WTC11 (cell line): ENCODE results near the gene MEIS2. TPM values are rescaled to one million over a fixed set of nuclear protein-coding genes. Genes with fewer than 3 reads are reported as not detected.

ENCODE experiments used
- ATAC-seq: fragments of 200-7000 bp; cut with Tn5 transposase; 2 replicates; pipeline ENCODE4 v1.10.0; 2021; ENCODE audit warnings: mild to moderate bottlenecking, moderate library complexity
- CTCF ChIA-PET: fragments of 300-600 bp; sonication (Branson Sonifier 250); formaldehyde crosslinking; loops from one replicate; lab custom pipeline; 2021; ENCODE audit warnings: antibody characterized with exemption; lab: Charles Lee
- POLR2A ChIA-PET: fragments of 350-600 bp; sonication (Branson Sonifier 250); formaldehyde crosslinking; loops from one replicate; lab custom pipeline; 2021; ENCODE audit warnings: antibody characterized with exemption; lab: Charles Lee
- DNase-seq: peaks from one replicate; pipeline ENCODE4 v3.0.0; 2021; ENCODE audit warnings: low spot score
- H3K27ac Mint-ChIP-seq: 2 replicates; pipeline ENCODE4 v1.8.0; 2021; ENCODE audit warnings: mixed read lengths
- H3K27me3 Mint-ChIP-seq: 2 replicates; pipeline ENCODE4 v1.8.0; 2021; ENCODE audit warnings: low read depth, mild to moderate bottlenecking, moderate library complexity, mixed read lengths
- H3K36me3 Mint-ChIP-seq: 2 replicates; pipeline ENCODE4 v1.8.0; 2021; ENCODE audit warnings: mixed read lengths
- H3K4me1 Mint-ChIP-seq: 2 replicates; pipeline ENCODE4 v1.8.0; 2022; ENCODE audit warnings: mixed read lengths
- H3K4me3 Mint-ChIP-seq: 2 replicates; pipeline ENCODE4 v1.8.0; 2021; ENCODE audit warnings: mild to moderate bottlenecking, moderate library complexity, mixed read lengths
- H3K9me3 Mint-ChIP-seq: 2 replicates; pipeline ENCODE4 v1.8.0; 2021; ENCODE audit warnings: mixed read lengths
- AFF4 ChIP-seq: sonication (generic); formaldehyde crosslinking; IDR thresholded peaks from 2 replicates; pipeline ENCODE4 v1.8.1; 2023; ENCODE audit warnings: mild to moderate bottlenecking, missing genetic modification reagents, borderline replicate concordance
- ATF2 ChIP-seq: sonication (generic); formaldehyde crosslinking; IDR thresholded peaks from 2 replicates; pipeline ENCODE4 v1.8.1; 2022; ENCODE audit warnings: low read depth, missing genetic modification reagents, borderline replicate concordance
- CBFB ChIP-seq: sonication (generic); formaldehyde crosslinking; IDR thresholded peaks from 2 replicates; pipeline ENCODE4 v1.8.1; 2022; ENCODE audit warnings: mild to moderate bottlenecking, low read depth, missing genetic modification reagents
- CTCF ChIP-seq: fragments of 200-600 bp; IDR thresholded peaks from 2 replicates; pipeline ENCODE4 v1.8.0; 2022; ENCODE audit warnings: antibody characterized with exemption
- EMX1 ChIP-seq: fragments of 250-450 bp; sonication (Bioruptor Pico); IDR thresholded peaks from 2 replicates; pipeline ENCODE4 v1.8.0; 2021; ENCODE audit warnings: mild to moderate bottlenecking
- GRHL2 ChIP-seq: fragments of 250-450 bp; sonication (Bioruptor Pico); IDR thresholded peaks from 2 replicates; pipeline ENCODE4 v1.8.0; 2022; ENCODE audit warnings: mild to moderate bottlenecking, moderate library complexity; ENCODE audit not compliant: insufficient replicate concordance, severe bottlenecking
- GTF2I ChIP-seq: fragments of 250-450 bp; sonication (Bioruptor Pico); conservative IDR thresholded peaks from 2 replicates; pipeline ENCODE4 v1.4.0; 2021; ENCODE audit warnings: mild to moderate bottlenecking
- JUN ChIP-seq: sonication (generic); formaldehyde crosslinking; IDR thresholded peaks from 2 replicates; pipeline ENCODE4 v1.8.0; 2023; ENCODE audit warnings: mild to moderate bottlenecking, missing genetic modification reagents
- STAT6 ChIP-seq: sonication (generic); formaldehyde crosslinking; conservative IDR thresholded peaks from 2 replicates; pipeline ENCODE4 v1.8.1; 2023; ENCODE audit warnings: mild to moderate bottlenecking, low read depth, missing genetic modification reagents, moderate library complexity
- TEAD1 ChIP-seq: sonication (generic); formaldehyde crosslinking; IDR thresholded peaks from 2 replicates; pipeline ENCODE4 v1.8.0; 2022; ENCODE audit warnings: mild to moderate bottlenecking, missing genetic modification reagents
- TEAD4 ChIP-seq: sonication (generic); formaldehyde crosslinking; IDR thresholded peaks from 2 replicates; pipeline ENCODE4 v1.8.0; 2022; ENCODE audit warnings: mild to moderate bottlenecking, missing genetic modification reagents
- USF2 ChIP-seq: sonication (generic); formaldehyde crosslinking; IDR thresholded peaks from 2 replicates; pipeline ENCODE4 v1.8.1; 2023; ENCODE audit warnings: mild to moderate bottlenecking, missing genetic modification reagents, moderate library complexity
- ZNF219 ChIP-seq: sonication (generic); formaldehyde crosslinking; IDR thresholded peaks from 2 replicates; pipeline ENCODE4 v1.8.0; 2023; ENCODE audit warnings: missing genetic modification reagents, mild to moderate bottlenecking, borderline replicate concordance
- ZNF423 ChIP-seq: fragments of 250-450 bp; sonication (Bioruptor Pico); IDR thresholded peaks from 2 replicates; pipeline ENCODE4 v2.1.2; 2022; ENCODE audit warnings: mild to moderate bottlenecking, moderate library complexity
- ZNF512 ChIP-seq: sonication (generic); formaldehyde crosslinking; IDR thresholded peaks from 2 replicates; pipeline ENCODE4 v1.8.1; 2022; ENCODE audit warnings: missing genetic modification reagents, borderline replicate concordance
- total RNA-seq: library from RNA; stranded (reverse); gene quantifications from 3 replicates; pipeline ENCODE4 v1.2.3, GENCODE V29; 2021

MEIS2 gene
- total RNA-seq, 1 experiment from 2014 or later, result 0.57 TPM

GRCh38 chr15:36940636-36941260 lies 159.6 kb downstream of the MEIS2 start:
- no peaks in the 10 kb centered on the region for H3K27me3 Mint-ChIP-seq
- CTCF ChIA-PET, result interaction anchor here (0.6 kb wide), 1 partner anchor 103 kb away, joined by 4 read pairs; no protein-coding TSS in a partner anchor

GRCh38 chr15:36940219-36940618 lies 160.1 kb downstream of the MEIS2 start:
- Mint-ChIP-seq H3K27me3 (no peaks in the 10 kb centered on the region), H3K27ac (no peak overlapping the region), H3K4me1 (peaks cover 22% of the 10 kb centered on the region), H3K4me3 (no peak overlapping the region), H3K36me3 (no peaks in the 10 kb centered on the region), H3K9me3 (0 out of 2 replicates have a peak, but pooled peaks cover 3% of the 10 kb centered on the region)
- ChIA-PET POLR2A (no interaction called here), CTCF (no interaction called here)
- DNase-seq (no peak), ATAC-seq (no peak)
- TF ChIP-seq ATF2 (CRISPR knock-in tag) (no peak), GTF2I (CRISPR knock-in tag) (no peak)

More at GRCh38 chr15:36940636-36941260, 159.6 kb downstream of the MEIS2 start:
- POLR2A ChIA-PET, result no interaction called here
- no peak overlapping the region for H3K27ac Mint-ChIP-seq
- H3K9me3 Mint-ChIP-seq, result 0 out of 2 replicates have a peak, but pooled peaks cover 3% of the 10 kb centered on the region
- ATAC-seq (no peak), DNase-seq (no peak)
- H3K4me3 Mint-ChIP-seq, result no peak overlapping the region
- TF ChIP-seq TEAD1 (no peak), USF2 (CRISPR knock-in tag) (no peak)
- peaks cover 22% of the 10 kb centered on the region for H3K4me1 Mint-ChIP-seq
- H3K36me3 Mint-ChIP-seq, result no peaks in the 10 kb centered on the region

GRCh38 chr15:36938764-36939163 lies 161.6 kb downstream of the MEIS2 start:
- ChIA-PET POLR2A (no interaction called here), CTCF (no interaction called here)
- Mint-ChIP-seq H3K4me3 (no peak overlapping the region), H3K4me1 (peaks cover 12% of the 10 kb centered on the region), H3K36me3 (no peaks in the 10 kb centered on the region), H3K27me3 (no peaks in the 10 kb centered on the region), H3K9me3 (0 out of 2 replicates have a peak, but pooled peaks cover 3% of the 10 kb centered on the region), H3K27ac (no peak overlapping the region)
- DNase-seq (no peak), ATAC-seq (no peak)
- no peak for TF ChIP-seq ZNF423 (CRISPR knock-in tag)
- no peak for TF ChIP-seq EMX1 (CRISPR knock-in tag)
- TF ChIP-seq ZNF512 (CRISPR knock-in tag), result no peak
- no peak for TF ChIP-seq JUN (CRISPR knock-in tag)
- TF ChIP-seq AFF4 (CRISPR knock-in tag), result no peak
- no peak for TF ChIP-seq STAT6 (CRISPR knock-in tag)
- no peak for TF ChIP-seq GRHL2 (CRISPR knock-in tag)
- TF ChIP-seq CBFB (CRISPR knock-in tag), result no peak
- TF ChIP-seq TEAD4 (CRISPR knock-in tag), result no peak
- TF ChIP-seq ATF2 (CRISPR knock-in tag), result no peak
- no peak for TF ChIP-seq ZNF219
- no peak for TF ChIP-seq CTCF
